HepG2 (cell line): ENCODE measurements around the gene SNX21. TPM values are rescaled to one million over a fixed set of nuclear protein-coding genes. Genes with fewer than 3 reads are reported as not detected.

Source experiments
- ARID3A ChIP-seq: IDR thresholded peaks from 2 replicates; pipeline ENCODE4 v1.6.1; 2012; ENCODE audit warnings: low read depth, low read length, improper control_type of control experiment
- DNMT1 ChIP-seq: sonication (generic); formaldehyde crosslinking; IDR thresholded peaks from 2 replicates; pipeline ENCODE4 v1.5.1; 2020; ENCODE audit warnings: mild to moderate bottlenecking, missing genetic modification reagents
- DR1 ChIP-seq: sonication (generic); formaldehyde crosslinking; IDR thresholded peaks from 2 replicates; pipeline ENCODE4 v1.8.0; 2021; ENCODE audit warnings: mild to moderate bottlenecking, missing genetic modification reagents, inconsistent platforms
- DZIP1 ChIP-seq: sonication (generic); formaldehyde crosslinking; IDR thresholded peaks from 2 replicates; pipeline ENCODE4 v1.5.0; 2020; ENCODE audit warnings: mild to moderate bottlenecking, missing genetic modification reagents
- HIVEP1 ChIP-seq: sonication (generic); formaldehyde crosslinking; IDR thresholded peaks from 2 replicates; pipeline ENCODE4 v1.4.0; 2020; ENCODE audit warnings: mild to moderate bottlenecking, missing genetic modification reagents
- HMGA1 ChIP-seq: sonication (generic); formaldehyde crosslinking; conservative IDR thresholded peaks from 2 replicates; pipeline ENCODE4 v1.4.0; 2020; ENCODE audit warnings: missing genetic modification reagents
- HNRNPK ChIP-seq: fragments of 200-400 bp; formaldehyde crosslinking; IDR thresholded peaks from 2 replicates; pipeline ENCODE4 v1.6.1; 2018; ENCODE audit warnings: low read length, low read depth, moderate library complexity, mild to moderate bottlenecking; ENCODE audit not compliant: poor library complexity, severe bottlenecking
- MBNL3 ChIP-seq: fragments of 250-450 bp; sonication (Bioruptor Pico); conservative IDR thresholded peaks from 2 replicates; pipeline ENCODE4 v1.8.0; 2022; ENCODE audit warnings: mild to moderate bottlenecking, inconsistent platforms
- MED1 ChIP-seq: sonication (generic); formaldehyde crosslinking; IDR thresholded peaks from 2 replicates; pipeline ENCODE4 v1.4.0; 2020; ENCODE audit warnings: missing genetic modification reagents
- MED13 ChIP-seq: sonication (generic); formaldehyde crosslinking; IDR thresholded peaks from 2 replicates; pipeline ENCODE4 v1.5.0; 2020; ENCODE audit warnings: missing genetic modification reagents
- MLX ChIP-seq: IDR thresholded peaks from 2 replicates; pipeline ENCODE4 v1.6.1; 2016
- MTF1 ChIP-seq: sonication (generic); formaldehyde crosslinking; IDR thresholded peaks from 2 replicates; pipeline ENCODE4 v1.5.0; 2020; ENCODE audit warnings: missing genetic modification reagents
- NFKB2 ChIP-seq: sonication (generic); formaldehyde crosslinking; IDR thresholded peaks from 2 replicates; pipeline ENCODE4 v1.4.0; 2020; ENCODE audit warnings: missing genetic modification reagents, borderline replicate concordance
- NFKBIZ ChIP-seq: IDR thresholded peaks from 2 replicates; pipeline ENCODE4 v1.6.1; 2018; ENCODE audit warnings: missing genetic modification reagents, missing compliant biosample characterization
- PITX1 ChIP-seq: sonication (generic); formaldehyde crosslinking; IDR thresholded peaks from 2 replicates; pipeline ENCODE4 v1.5.1; 2020; ENCODE audit warnings: mild to moderate bottlenecking, missing genetic modification reagents
- SP2 ChIP-seq: sonication (generic); formaldehyde crosslinking; IDR thresholded peaks from 2 replicates; pipeline ENCODE4 v1.5.1; 2020; ENCODE audit warnings: mild to moderate bottlenecking, missing genetic modification reagents
- SP4 ChIP-seq: sonication (generic); formaldehyde crosslinking; IDR thresholded peaks from 2 replicates; pipeline ENCODE4 v1.8.1; 2023; ENCODE audit warnings: mild to moderate bottlenecking, missing genetic modification reagents
- U2AF1 ChIP-seq: fragments of 200-400 bp; formaldehyde crosslinking; optimal IDR thresholded peaks from 2 replicates; pipeline ENCODE3; 2017; ENCODE audit warnings: mild to moderate bottlenecking, low read depth, low read length
- ZNF143 ChIP-seq: sonication (generic); formaldehyde crosslinking; IDR thresholded peaks from 2 replicates; pipeline ENCODE4 v1.4.0; 2020; ENCODE audit warnings: missing genetic modification reagents
- ZNF570 ChIP-seq: sonication (generic); formaldehyde crosslinking; IDR thresholded peaks from 2 replicates; pipeline ENCODE4 v1.4.0; 2020; ENCODE audit warnings: mild to moderate bottlenecking, missing genetic modification reagents, borderline replicate concordance
- ZNF75D ChIP-seq: sonication (generic); formaldehyde crosslinking; IDR thresholded peaks from 2 replicates; pipeline ENCODE4 v1.8.1; 2023; ENCODE audit warnings: missing genetic modification reagents, mild to moderate bottlenecking, borderline replicate concordance
- ZNF775 ChIP-seq: sonication (generic); formaldehyde crosslinking; IDR thresholded peaks from 2 replicates; pipeline ENCODE4 v1.4.0; 2020; ENCODE audit warnings: missing genetic modification reagents, mild to moderate bottlenecking, moderate library complexity, borderline replicate concordance
- polyA plus RNA-seq, 8 experiments: library from polyadenylated mRNA; depleted of rRNA in 3 of 8; stranded (reverse) in 7 of 8; unstranded in 1 of 8; fragments of >200 nt; fragmentation: Illumina TruSeq in 4 of 8; extraction: Trizol in 4 of 8; gene quantifications; 2 replicates each; pipeline versions ENCODE4 v1.2.1 to v1.2.3, GENCODE V29; 2011 to 2016; ENCODE audit warnings: low read depth in 4 of 8, missing spikeins in 1 of 8, mixed read lengths in 1 of 8; ENCODE audit not compliant: insufficient read depth in 1 of 8
- total RNA-seq, 5 experiments: library from RNA; depleted of rRNA; stranded (reverse); fragments of >200 nt; fragmentation: Illumina TruSeq; extraction: Trizol; gene quantifications; 2 replicates each; pipeline ENCODE4 v1.2.3, GENCODE V29; 2016; ENCODE audit warnings: low read depth in 1 of 5
- TF ChIP-seq, protein P1 (sequence below): sonication (generic); formaldehyde crosslinking; IDR thresholded peaks from 2 replicates; pipeline ENCODE4 v1.8.0; 2022; ENCODE audit warnings: mild to moderate bottlenecking, missing genetic modification reagents

SNX21 gene
- total and polyA plus RNA-seq, 2 of the 13 experiments (the other 11 are each of a cell fraction or from before 2014, with no cell fraction given) = 7.7 to 12.8 TPM

DNA sequence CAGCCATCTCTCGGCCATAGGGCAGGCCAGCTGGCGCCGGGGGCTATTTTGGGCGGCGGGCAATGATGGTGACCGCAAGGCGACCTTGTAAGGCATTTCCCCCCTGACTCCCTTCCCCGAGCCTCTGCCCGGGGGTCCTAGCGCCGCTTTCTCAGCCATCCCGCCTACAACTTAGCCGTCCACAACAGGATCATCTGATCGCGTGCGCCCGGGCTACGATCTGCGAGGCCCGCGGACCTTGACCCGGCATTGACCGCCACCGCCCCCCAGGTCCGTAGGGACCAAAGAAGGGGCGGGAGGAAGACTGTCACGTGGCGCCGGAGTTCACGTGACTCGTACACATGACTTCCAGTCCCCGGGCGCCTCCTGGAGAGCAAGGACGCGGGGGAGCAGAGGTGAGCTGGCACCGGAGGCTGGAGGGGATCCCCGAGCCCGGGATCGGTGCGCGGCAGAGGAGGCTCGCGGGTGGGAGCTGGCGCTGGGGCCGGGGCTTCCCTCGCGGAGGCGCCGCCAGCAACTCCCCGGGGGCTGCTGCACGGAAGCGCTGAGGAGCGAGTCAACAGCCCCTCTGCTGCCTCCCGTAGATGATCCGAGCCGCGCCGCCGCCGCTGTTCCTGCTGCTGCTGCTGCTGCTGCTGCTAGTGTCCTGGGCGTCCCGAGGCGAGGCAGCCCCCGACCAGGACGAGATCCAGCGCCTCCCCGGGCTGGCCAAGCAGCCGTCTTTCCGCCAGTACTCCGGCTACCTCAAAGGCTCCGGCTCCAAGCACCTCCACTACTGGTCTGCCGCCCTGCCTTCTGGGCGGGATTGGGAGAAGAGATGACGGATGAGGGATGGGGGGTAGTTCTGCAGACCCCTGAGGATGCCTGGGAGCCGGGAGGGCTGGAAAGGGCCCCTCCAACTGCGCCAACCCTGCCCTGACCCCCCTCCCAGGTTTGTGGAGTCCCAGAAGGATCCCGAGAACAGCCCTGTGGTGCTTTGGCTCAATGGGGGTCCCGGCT, 57.7 kb downstream of the SNX21 start, which contains the start of the genes CTSA and NEURL2 (continued):
- TF ChIP-seq DZIP1 = peak; percentile 93
- TF ChIP-seq PITX1 (CRISPR knock-in tag) = peak; percentile 97
- TF ChIP-seq HMGA1 (CRISPR knock-in tag) = no peak
- TF ChIP-seq NFKB2 (CRISPR knock-in tag) = peak; percentile 99; the same call in 1 of the 2 replicates
- peak; percentile 99 for TF ChIP-seq HIVEP1
- peak; percentile 64 for TF ChIP-seq HNRNPK
- TF ChIP-seq SP4 (CRISPR knock-in tag) = peak; percentile 96
- TF ChIP-seq SP2 (CRISPR knock-in tag) = peak; percentile 83
- peak; percentile 76; the same call in 1 of the 2 replicates for TF ChIP-seq DNMT1 (CRISPR knock-in tag)
- peak; percentile 92 for TF ChIP-seq ZNF570 (CRISPR knock-in tag)
- TF ChIP-seq MBNL3 (CRISPR knock-in tag) = no peak; the same call in 1 of the 2 replicates
- peak; percentile 56; the same call in 1 of the 2 replicates for TF ChIP-seq ZNF143
- peak; percentile 95 for TF ChIP-seq U2AF1
- TF ChIP-seq ZNF775 (CRISPR knock-in tag) = no peak
- TF ChIP-seq ARID3A = peak; percentile 71; the same call in 1 of the 2 replicates
- peak; percentile 99 for TF ChIP-seq MLX (CRISPR knock-in tag)
- peak; percentile 97 for TF ChIP-seq MED13
- peak; percentile 99 for TF ChIP-seq NFKBIZ
- peak; percentile 98 for TF ChIP-seq MED1 (CRISPR knock-in tag)
- peak; percentile 88; the same call in 1 of the 2 replicates for TF ChIP-seq MTF1 (CRISPR knock-in tag)
- TF ChIP-seq DR1 (CRISPR knock-in tag) = peak; percentile 98
- TF ChIP-seq, protein P1, sequence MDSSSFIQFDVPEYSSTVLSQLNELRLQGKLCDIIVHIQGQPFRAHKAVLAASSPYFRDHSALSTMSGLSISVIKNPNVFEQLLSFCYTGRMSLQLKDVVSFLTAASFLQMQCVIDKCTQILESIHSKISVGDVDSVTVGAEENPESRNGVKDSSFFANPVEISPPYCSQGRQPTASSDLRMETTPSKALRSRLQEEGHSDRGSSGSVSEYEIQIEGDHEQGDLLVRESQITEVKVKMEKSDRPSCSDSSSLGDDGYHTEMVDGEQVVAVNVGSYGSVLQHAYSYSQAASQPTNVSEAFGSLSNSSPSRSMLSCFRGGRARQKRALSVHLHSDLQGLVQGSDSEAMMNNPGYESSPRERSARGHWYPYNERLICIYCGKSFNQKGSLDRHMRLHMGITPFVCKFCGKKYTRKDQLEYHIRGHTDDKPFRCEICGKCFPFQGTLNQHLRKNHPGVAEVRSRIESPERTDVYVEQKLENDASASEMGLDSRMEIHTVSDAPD (CRISPR knock-in tag) = peak; percentile 93
- 0 out of 2 replicates have a peak, but pooled peaks have one; percentile 92 for TF ChIP-seq ZNF75D
